ENCODE results near the gene PPT2.
A peak's percentile ranks its signal among the peaks of the same experiment; 100 is the strongest.
"Not testable (repeated sequence)": the region's sequence is repeated elsewhere in the genome, so short reads cannot be mapped to it uniquely, and the experiment has no call there.

The PPT2 gene

GRCh38 chr6:32127409-32127716 lies 26.6 kb upstream of the PPT2 start:
- DNase-seq (ENCODE audit: low read depth in 2 of 2) = no peak

DNA sequence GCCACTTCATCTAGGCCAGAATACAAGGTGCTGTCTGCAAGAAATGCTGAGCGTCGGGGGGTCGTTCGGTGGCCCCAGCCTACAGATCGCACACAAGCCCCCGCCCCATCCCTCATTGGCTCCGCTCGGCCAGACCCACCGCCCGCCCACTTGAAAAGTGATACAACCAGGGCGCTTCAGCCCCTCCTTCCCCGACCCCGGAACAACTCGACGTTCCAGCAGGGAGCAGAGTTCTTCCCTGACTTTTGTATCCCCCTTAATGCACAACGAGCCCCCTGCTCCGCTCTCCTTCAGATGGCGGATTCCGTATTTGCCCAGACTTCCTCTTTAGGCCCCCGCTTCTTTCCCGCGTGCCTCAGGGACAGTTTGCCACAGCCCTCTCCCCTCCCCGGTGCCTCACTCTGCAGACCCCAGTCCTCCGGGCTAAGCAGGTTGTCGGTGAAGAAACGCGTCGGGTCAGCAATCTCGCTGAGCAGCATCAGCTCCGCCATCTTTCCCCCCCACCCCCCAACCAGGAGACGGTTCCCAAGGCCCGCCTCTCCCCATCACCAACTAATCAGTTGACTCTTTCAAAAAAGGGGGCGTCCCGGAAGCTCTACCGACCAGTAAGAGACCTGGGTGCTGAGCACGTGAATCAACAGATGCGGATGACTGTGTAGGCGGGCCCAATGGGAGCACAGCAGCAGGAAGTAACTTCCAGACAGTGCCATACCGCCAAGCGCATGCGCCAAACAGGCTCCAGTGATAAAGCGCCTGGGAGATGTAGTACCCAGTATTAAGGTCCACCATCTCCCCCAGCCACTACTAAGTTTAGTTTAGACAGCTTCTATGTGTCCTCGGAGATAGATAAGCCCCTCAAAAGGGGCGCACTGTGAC lies 26.0 kb upstream of the PPT2 start, which contains the start of gene ATF6B:
Gene ATF6B (minus strand): TSS at position 530 of the 876 bp plus-strand sequence. CDS start 39 bp downstream, at position 491.
- DNase-seq (ENCODE audit: low read depth in 2 of 2) = peak; percentile 91 to 98

DNA sequence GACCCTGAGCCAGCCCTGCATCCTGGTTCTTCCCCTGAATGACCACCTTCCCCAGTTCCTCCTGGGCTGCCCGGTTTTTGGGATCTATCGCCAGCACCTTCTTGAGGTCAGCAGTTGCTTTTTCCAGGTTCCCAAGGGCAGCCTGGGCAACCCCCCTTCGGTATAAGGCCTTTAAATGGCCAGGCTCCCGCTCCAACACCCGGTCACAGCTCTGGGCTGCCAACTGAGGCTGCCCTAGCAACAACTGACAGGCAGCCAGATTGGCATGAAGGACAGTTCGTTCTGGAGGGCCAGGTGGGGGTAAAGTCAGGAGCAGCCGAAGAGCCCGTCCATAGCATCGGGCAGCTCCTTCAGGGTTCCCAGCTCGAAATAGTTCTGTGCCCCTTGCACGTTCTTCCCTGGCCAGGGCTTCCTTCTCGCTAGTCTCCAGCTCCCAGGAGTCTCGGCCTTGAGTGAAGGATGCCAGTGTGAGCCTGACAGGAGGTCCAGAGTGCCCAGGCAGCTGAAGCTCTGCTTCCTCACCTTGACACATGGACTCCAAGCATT lies 25.1 kb upstream of the PPT2 start:
- DNase-seq (ENCODE audit: low read depth in 2 of 2) = no peak

DNA sequence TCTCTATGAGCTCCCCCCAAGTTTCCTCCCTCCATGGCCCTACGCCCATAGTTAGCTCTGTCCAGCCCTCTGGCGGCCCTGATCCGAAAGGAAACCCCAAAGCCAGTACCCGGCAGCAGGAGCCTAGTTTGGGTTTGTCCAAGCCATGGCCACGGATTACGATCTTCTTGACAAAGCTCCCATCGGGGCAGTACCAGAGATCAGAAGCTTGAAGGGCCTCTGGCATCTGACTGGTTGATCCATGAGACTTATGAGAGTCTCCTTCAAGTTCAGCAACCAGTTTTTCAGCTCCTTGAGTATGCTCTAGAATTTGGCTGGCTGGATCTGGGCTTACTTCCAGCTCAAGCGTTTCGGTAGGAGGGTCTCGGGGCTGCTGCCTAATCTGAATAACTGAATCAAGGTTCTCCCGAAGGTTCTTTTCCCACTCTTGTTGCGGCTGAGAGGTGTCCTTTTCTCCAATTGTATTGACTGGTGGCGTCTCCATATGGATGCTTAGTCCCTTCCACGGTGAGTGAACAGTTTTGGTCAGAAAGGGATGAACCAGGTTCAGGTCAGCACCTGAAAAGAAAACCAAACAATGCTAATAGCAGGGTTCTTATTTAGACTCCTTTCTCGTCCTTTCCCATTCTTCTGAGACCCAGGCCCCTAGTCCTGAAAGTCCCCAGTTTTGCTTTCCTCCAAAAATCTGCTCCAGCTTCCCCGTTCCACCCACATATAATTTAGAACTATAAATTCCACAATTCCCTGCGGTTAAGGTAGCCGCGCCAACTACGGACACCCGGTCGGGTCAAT lies 24.4 kb upstream of the PPT2 start:
- no peak for DNase-seq (ENCODE audit: low read depth in 2 of 2)

- no peak for DNase-seq (ENCODE audit: low read depth in 2 of 2)
These were observed 22.4 kb upstream of the PPT2 start for GRCh38 chr6:32131439-32131948.

GRCh38 chr6:32132110-32132509 lies 21.8 kb upstream of the PPT2 start:
- no peak for DNase-seq (ENCODE audit: low read depth in 2 of 2)

DNA sequence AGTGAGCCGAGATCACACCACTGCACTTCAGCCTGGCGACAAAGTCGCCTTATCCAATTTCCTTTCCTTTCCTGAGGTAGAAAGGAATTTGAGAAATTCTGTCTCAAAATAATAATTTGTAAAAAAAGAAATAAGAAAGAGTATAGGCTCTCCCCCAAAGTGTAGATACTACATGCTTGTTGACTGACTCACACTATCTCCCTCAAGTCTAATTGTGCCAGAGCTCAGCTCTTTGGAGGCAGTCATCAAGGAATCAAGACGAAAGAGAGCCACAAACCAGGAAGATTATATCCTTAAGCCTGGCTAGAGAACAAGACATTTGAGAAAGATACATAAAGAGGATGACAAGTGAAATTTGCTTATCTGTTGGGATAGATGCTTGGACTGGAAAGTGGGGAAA lies 20.2 kb upstream of the PPT2 start:
- DNase-seq (ENCODE audit: low read depth in 2 of 2) = no peak

DNA sequence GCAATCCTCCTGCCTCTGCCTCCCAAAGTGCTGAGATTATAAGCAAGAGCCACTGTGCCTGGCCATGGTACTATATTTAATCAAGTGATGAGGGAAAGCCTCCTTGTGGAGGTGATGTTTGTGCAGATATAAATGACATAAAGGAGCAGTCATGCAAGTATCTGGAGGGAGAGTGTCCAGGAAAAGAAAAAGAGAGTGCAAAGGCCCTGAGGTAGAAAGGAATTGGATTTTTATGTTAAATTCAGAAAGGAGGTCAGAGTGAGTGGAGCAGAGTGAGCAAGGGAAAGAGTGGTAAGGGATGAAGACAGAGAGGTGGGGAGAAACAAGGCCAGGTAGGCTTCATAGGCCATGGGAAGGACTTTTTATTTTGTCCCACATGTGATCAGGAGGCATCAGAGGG lies 16.5 kb upstream of the PPT2 start:
- DNase-seq (ENCODE audit: low read depth in 2 of 2) = no peak

GRCh38 chr6:32139590-32139989 lies 14.4 kb upstream of the PPT2 start:
- no peak for DNase-seq (ENCODE audit: low read depth in 2 of 2)

DNA sequence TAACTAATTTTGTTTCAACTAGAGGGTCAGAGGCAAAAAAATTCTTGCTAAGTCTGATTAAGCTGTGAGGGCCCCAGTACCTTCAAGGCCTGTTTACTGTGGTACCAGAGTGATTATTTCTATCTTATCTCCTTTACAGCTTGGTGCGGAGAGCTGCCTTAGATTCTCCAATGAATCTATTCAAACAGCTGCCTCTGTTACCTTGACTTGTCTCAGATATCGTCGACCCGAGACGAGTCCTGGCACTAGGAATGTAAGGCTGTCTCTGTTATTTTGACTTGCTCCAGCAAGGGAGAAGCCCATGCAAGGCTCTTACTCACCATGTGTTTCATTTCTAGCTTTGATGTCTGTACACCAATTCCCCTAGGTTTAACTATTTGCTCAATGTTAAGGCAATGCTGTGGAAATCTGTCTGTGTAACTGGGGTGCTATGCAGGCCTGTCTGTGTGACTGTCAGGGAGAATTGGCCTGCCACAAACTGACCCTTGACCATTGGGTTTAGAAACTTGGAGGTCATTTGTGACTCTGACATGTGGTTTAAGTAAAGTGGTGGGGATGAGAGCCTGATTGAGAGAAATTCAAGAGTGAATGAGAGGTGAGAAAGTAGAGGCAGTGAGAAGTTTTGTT lies 13.4 kb upstream of the PPT2 start:
- no peak for DNase-seq (ENCODE audit: low read depth in 2 of 2)

GRCh38 chr6:32144238-32144637 lies 9.7 kb upstream of the PPT2 start:
- DNase-seq (ENCODE audit: low read depth in 2 of 2) = not testable (repeated sequence)

DNA sequence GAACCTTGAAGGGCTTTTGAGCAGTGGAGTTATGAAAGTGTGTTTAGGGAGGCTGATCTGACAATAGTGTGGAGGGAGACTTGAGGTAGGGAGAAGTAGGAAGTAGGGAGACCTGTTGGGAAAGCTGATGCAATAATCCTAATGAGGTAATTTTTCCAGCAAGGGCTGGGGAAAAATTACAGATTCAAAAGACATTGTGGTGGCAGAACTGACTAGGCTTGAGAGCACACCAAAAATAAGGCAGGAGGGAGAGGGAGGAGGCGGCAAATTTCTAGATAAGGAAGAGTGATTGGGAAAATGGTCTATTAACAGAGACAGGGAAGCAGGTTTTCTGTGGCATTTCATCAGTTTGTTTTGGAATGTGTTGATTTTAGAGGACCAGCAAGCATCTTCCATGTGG lies 7.7 kb upstream of the PPT2 start:
- no peak for DNase-seq (ENCODE audit: low read depth in 2 of 2)

DNA sequence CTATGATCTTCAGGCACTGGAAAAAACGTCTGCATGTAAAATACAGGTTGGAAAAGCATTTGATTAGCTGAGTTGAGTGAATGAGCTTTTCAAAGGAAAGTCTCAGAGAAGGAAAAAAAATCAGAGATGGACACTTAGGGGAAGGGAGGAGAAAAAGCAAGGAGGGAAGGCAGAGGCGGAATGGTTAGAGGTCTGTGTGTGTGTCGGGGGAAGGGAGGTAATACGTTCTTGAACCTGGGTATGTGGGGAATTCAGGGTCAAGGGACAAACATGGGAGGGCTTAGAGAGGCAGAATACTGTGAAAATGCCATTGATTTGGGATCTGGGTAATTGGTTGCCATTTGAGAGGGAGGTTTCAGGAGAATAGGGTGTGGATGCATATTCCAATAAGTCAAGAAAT lies 7.3 kb upstream of the PPT2 start:
- DNase-seq (ENCODE audit: low read depth in 2 of 2) = no peak

GRCh38 chr6:32147401-32148132 lies 6.4 kb upstream of the PPT2 start:
- no peak for DNase-seq (ENCODE audit: low read depth in 2 of 2)

DNA sequence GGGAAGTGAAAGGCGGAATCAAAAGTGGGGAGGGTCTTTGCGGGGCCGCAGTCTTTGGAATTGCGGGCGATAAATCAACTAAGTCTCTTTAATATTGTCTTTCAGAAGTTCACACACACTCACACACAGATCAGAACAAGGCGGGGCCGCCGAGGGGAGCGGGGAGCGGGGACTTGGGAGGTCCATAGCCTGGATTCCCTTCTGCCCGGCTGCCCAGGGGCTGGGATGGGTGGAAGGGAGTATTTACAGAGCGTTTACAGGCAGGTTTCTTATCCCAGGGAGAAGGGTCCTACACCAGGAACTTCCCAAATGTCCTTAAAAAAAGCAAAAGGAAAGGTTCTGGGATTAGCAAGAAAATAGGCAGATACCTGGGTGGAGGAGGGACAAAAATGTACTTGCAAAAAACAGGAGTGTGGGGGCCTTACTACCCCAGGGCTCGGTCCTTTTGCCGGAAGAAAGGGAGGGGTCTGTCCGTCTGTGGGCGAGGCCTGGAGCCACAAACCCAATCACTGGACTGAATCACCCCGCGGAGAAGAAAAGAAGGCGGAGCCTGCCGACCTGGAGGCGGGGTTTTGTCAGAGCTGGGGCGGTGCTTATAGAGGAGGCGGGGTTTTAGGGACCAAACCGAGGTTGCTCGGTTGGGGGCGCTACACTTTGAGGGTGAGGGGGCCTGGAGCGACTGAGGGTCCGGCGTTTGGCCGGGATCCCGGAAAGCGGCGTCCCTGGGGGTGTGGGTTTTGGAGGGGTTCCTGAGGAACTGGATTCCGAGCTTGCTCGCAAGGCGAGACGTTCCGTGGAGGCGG lies 5.5 kb upstream of the PPT2 start:
- peak; percentile 49 to 74 for DNase-seq (ENCODE audit: low read depth in 2 of 2)

DNA sequence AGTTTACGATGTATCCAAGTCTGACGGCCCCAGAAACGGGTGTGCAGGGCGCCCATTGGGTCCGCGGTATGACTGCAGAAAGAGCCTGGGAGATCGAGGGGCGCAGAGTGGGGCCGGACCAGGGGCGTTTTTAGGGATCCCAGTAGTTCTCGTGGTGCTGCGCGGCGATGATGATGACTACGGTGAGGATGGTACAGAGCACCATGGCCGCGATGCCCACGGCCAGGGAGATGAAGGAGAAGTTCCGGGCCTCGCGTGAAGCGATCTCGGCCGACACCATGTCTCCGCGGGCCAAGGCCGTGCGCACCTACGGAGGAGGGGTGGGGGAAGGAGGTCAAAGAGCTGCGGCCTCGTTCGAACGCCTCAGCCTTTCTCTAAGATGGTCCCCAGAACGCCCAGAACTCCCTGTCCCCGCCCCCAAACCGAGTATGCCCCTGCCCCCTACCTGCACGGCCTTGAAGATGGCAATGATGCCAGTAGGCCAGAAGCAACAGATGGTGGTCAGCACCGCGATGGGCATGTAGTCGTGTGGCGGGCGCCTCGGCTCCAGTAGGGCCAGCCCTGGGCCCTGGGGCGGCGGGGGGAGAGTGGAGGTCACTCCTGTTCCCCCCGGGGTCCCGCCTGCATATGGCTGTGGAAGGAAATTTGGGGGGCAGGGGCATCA lies 4.7 kb upstream of the PPT2 start:
- no peak for DNase-seq (ENCODE audit: low read depth in 2 of 2)

DNA sequence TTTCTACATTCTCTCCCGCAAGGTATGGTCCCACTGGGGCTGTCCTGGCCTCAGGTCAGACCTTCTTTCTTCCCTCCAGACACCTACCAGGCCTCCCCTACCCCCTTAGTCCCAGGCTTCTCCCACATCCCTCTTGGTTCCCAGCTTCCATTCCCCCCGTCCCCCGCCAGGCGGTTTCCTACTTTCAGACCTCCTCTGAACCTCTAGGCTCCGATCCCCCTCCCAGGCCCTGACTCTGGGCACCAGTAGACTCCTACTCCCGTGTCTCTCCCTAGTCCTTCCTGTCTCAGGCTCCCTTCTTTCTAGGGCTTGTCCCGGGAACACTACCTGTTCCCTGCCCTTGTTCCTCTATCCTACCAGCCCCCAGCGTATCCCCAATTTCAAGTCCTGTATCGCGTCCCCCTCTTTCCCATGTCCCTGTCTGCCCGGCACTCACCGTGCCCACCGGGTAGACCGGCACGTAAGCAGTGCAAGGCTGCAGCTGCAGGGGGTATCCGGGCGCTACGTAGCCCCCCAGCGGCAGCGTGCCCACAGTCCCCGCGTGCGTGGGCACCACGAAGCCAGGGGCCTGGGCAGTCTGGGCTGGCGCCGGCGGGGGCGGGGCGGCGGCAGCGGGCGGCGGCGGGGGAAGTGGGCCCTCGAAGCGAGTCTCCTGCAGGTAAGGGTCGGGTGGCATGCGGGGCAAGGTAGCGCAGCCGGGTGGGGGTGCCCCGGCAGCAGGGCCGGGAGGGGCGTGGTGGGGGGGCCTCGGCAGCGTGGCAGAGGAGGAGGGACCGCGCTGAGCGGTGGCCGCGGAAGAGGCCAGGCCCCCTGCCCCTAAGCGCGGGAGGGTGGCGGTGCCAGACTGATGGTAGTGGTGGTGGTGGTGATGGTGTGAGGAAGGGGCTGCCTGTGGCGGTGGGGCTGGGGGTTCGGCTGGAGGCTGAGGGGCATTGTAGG lies 3.7 kb upstream of the PPT2 start:
- DNase-seq (ENCODE audit: low read depth in 2 of 2) = no peak

DNA sequence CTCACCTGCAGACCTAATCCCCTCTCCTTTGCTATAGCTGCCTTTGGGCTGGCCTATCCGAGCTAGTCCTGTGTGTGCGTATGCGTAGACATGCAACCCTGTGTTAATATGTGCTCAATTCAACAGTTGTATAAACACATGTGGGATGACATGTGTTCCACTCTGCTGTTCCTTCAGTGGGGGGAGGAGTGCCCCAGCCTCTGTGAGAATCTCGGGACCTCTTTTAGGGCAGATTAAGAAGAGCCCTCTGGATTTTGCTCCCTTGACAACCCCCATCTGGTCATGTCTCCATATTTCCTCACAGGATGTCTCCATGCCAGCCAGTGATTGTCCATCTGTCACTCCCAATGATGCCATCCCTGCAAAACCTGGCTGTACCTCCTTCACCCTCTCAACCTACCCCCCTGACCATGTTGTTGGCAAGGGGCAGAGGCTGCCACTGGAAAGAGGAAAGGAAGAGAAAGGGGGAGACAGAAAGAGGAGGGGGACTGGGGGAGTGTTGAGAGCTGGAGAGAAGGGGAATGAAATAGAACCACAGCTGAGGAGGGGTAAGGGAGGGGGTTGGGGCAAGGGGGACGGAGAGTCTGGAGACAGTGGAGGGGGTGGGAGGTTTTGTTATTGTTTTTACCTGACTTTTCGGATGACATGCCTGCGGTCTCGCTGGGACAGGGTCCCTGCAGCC lies 2.6 kb upstream of the PPT2 start:
- DNase-seq (ENCODE audit: low read depth in 2 of 2) = no peak

Data from stimulated activated CD4-positive, alpha-beta T cell treated with anti-CD3 and anti-CD28 coated beads, Interleukin-4, amount 100 ng/mL, for 48 hours (primary cell).